Neural progenitor cell (in vitro differentiated cells): Measurements from ENCODE around the gene RFPL3.

Source experiments
- EZH2 ChIP-seq: fragments of 200-600 bp; sonication (generic); IDR thresholded peaks from 2 replicates; pipeline ENCODE4 v1.6.1; 2017; ENCODE audit warnings: antibody characterized with exemption, mild to moderate bottlenecking, moderate library complexity
- EZH2phosphoT487 ChIP-seq: fragments of 200-600 bp; sonication (generic); IDR thresholded peaks from 2 replicates; pipeline ENCODE4 v1.6.1; 2017; ENCODE audit warnings: antibody characterized with exemption
- TF ChIP-seq, protein P1 (sequence below): fragments of 200-600 bp; sonication (generic); IDR thresholded peaks from 2 replicates; pipeline ENCODE4 v1.5.1; 2017; ENCODE audit warnings: antibody characterized with exemption, mild to moderate bottlenecking

DNA sequence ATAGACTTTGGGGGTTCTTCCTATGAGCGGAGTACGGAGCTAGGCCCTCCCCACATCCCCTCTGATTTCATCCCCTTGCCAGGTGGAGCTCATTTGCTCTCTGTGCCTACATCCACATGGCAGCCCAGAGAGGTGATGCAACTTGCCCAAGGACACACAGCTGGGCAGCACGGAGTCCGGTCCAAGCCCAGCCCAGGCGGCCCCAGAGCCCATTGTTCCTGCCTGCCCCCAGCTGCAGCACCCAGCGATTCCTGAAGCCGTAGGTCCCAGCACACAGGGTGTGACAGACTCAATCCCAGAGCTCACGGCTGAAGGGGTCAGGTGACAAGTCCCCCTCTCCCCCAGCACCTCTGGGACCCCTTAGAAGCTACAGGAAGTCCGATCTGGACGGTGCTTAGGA, 22.2 kb upstream of the RFPL3 start:
- TF ChIP-seq, protein P1, sequence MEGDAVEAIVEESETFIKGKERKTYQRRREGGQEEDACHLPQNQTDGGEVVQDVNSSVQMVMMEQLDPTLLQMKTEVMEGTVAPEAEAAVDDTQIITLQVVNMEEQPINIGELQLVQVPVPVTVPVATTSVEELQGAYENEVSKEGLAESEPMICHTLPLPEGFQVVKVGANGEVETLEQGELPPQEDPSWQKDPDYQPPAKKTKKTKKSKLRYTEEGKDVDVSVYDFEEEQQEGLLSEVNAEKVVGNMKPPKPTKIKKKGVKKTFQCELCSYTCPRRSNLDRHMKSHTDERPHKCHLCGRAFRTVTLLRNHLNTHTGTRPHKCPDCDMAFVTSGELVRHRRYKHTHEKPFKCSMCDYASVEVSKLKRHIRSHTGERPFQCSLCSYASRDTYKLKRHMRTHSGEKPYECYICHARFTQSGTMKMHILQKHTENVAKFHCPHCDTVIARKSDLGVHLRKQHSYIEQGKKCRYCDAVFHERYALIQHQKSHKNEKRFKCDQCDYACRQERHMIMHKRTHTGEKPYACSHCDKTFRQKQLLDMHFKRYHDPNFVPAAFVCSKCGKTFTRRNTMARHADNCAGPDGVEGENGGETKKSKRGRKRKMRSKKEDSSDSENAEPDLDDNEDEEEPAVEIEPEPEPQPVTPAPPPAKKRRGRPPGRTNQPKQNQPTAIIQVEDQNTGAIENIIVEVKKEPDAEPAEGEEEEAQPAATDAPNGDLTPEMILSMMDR = no peak
- TF ChIP-seq EZH2 (no peak), EZH2phosphoT487 (no peak)
